GM23338 (cell line): Measurements from ENCODE around the gene PRDM10. TPM values are rescaled to one million over a fixed set of nuclear protein-coding genes. Genes with fewer than 3 reads are reported as not detected.

ENCODE experiments used
- ATAC-seq: fragments of 200-7000 bp; cut with Tn5 transposase; 3 replicates; pipeline ENCODE4 v1.9.1; 2020
- DNase-seq: peaks from one replicate; pipeline ENCODE4 v3.0.0-alpha.2; 2015; ENCODE audit warnings: low spot score
- H2AFZ ChIP-seq: fragments of 200-600 bp; sonication (generic); 2 replicates; pipeline ENCODE4 v1.8.0; 2016; ENCODE audit warnings: antibody characterized with exemption, mild to moderate bottlenecking, moderate library complexity
- H3F3A ChIP-seq: fragments of 200-600 bp; sonication (generic); replicated peaks from 2 replicates; pipeline ENCODE4 v1.8.0; 2017; ENCODE audit warnings: antibody characterized with exemption, mixed run types, low read depth
- H3K27ac ChIP-seq: fragments of 200-600 bp; sonication (generic); 2 replicates; pipeline ENCODE4 v1.6.1; 2016; ENCODE audit warnings: low read depth
- H3K27me3 ChIP-seq: fragments of 200-600 bp; sonication (generic); 2 replicates; pipeline ENCODE4 v1.8.0; 2016; ENCODE audit warnings: mild to moderate bottlenecking, mixed run types, moderate library complexity; ENCODE audit not compliant: insufficient read depth
- H3K36me3 ChIP-seq: fragments of 200-600 bp; sonication (generic); 2 replicates; pipeline ENCODE4 v1.8.0; 2016; ENCODE audit warnings: mild to moderate bottlenecking; ENCODE audit not compliant: insufficient read depth
- H3K4me1 ChIP-seq: fragments of 200-600 bp; sonication (generic); 2 replicates; pipeline ENCODE4 v1.8.0; 2016; ENCODE audit warnings: mild to moderate bottlenecking, moderate library complexity; ENCODE audit not compliant: insufficient read depth
- H3K4me2 ChIP-seq: fragments of 200-600 bp; sonication (generic); 2 replicates; pipeline ENCODE4 v1.7.1; 2017; ENCODE audit warnings: mixed run types
- H3K4me3 ChIP-seq: fragments of 200-600 bp; sonication (generic); 2 replicates; pipeline ENCODE4 v1.6.1; 2016; ENCODE audit warnings: mixed run types
- H3K79me2 ChIP-seq: fragments of 200-600 bp; sonication (generic); replicated peaks from 2 replicates; pipeline ENCODE4 v1.8.0; 2017; ENCODE audit warnings: mild to moderate bottlenecking; ENCODE audit not compliant: insufficient read depth
- H3K9me2 ChIP-seq: fragments of 200-600 bp; sonication (generic); 2 replicates; pipeline ENCODE4 v1.8.0; 2017; ENCODE audit not compliant: insufficient read depth
- H4K20me1 ChIP-seq: fragments of 200-600 bp; sonication (generic); replicated peaks from 2 replicates; pipeline ENCODE4 v1.8.0; 2017; ENCODE audit warnings: mild to moderate bottlenecking; ENCODE audit not compliant: insufficient read depth
- H3K27ac Mint-ChIP-seq: 2 replicates; pipeline ENCODE4 v1.8.0; 2020; ENCODE audit warnings: inconsistent platforms, mild to moderate bottlenecking, moderate library complexity, mixed read lengths
- H3K27me3 Mint-ChIP-seq: 3 replicates; pipeline ENCODE4 v1.8.0; 2022; ENCODE audit warnings: low read depth, mild to moderate bottlenecking, moderate library complexity, mixed read lengths, inconsistent platforms; ENCODE audit not compliant: insufficient read depth, poor library complexity
- H3K36me3 Mint-ChIP-seq: 3 replicates; pipeline ENCODE4 v1.8.0; 2021; ENCODE audit warnings: low read depth, mild to moderate bottlenecking, inconsistent platforms, moderate library complexity, mixed read lengths
- H3K4me1 Mint-ChIP-seq: 3 replicates; pipeline ENCODE4 v1.8.0; 2020; ENCODE audit warnings: mild to moderate bottlenecking, inconsistent platforms, mixed read lengths
- H3K4me3 Mint-ChIP-seq: 3 replicates; pipeline ENCODE4 v1.8.0; 2021; ENCODE audit warnings: moderate library complexity, mild to moderate bottlenecking, inconsistent platforms, mixed read lengths
- H3K9me3 Mint-ChIP-seq: 3 replicates; pipeline ENCODE4 v1.8.0; 2020; ENCODE audit warnings: moderate library complexity, mild to moderate bottlenecking, inconsistent platforms, mixed read lengths
- CREB1 ChIP-seq: fragments of 250-450 bp; sonication (Bioruptor Pico); IDR thresholded peaks from 2 replicates; pipeline ENCODE4 v1.5.0; 2020; ENCODE audit warnings: low read depth, mild to moderate bottlenecking, moderate library complexity
- CTCF ChIP-seq, 2 experiments: fragments of 200-600 bp in 1 of 2; sonication (generic) in 1 of 2; conservative IDR thresholded peaks; 2 replicates each; pipeline versions ENCODE4 v1.5.1 to v1.6.1; 2016 to 2017; ENCODE audit warnings: antibody characterized with exemption in 2 of 2, low read depth in 2 of 2, mild to moderate bottlenecking in 2 of 2, moderate library complexity in 1 of 2
- ETS1 ChIP-seq: IDR thresholded peaks from 2 replicates; pipeline ENCODE4 v1.6.1; 2016; ENCODE audit warnings: antibody characterized with exemption
- EZH2 ChIP-seq: fragments of 200-600 bp; sonication (generic); IDR thresholded peaks from one replicate; pipeline ENCODE4 v1.8.0; 2017; ENCODE audit warnings: antibody characterized with exemption, mild to moderate bottlenecking, low read depth; ENCODE audit not compliant: unreplicated experiment
- EZH2phosphoT487 ChIP-seq: fragments of 200-600 bp; sonication (generic); IDR thresholded peaks from one replicate; pipeline ENCODE4 v1.8.1; 2018; ENCODE audit warnings: antibody characterized with exemption; ENCODE audit not compliant: unreplicated experiment
- JUNB ChIP-seq: IDR thresholded peaks from one replicate; pipeline ENCODE4 v1.6.1; 2016; ENCODE audit warnings: antibody characterized with exemption; ENCODE audit not compliant: unreplicated experiment
- NANOG ChIP-seq: IDR thresholded peaks from 2 replicates; pipeline ENCODE4 v1.6.1; 2016; ENCODE audit warnings: antibody characterized with exemption, borderline replicate concordance
- POLR2AphosphoS5 ChIP-seq: IDR thresholded peaks from 2 replicates; pipeline ENCODE4 v1.6.1; 2016; ENCODE audit warnings: antibody characterized with exemption, low read depth
- REST ChIP-seq: IDR thresholded peaks from one replicate; pipeline ENCODE4 v1.6.1; 2018; ENCODE audit warnings: antibody characterized with exemption; ENCODE audit not compliant: unreplicated experiment
- STAT1 ChIP-seq: IDR thresholded peaks from one replicate; pipeline ENCODE4 v1.6.1; 2016; ENCODE audit warnings: antibody characterized with exemption; ENCODE audit not compliant: unreplicated experiment
- ZNF114 ChIP-seq: fragments of 250-450 bp; sonication (Bioruptor Pico); IDR thresholded peaks from 2 replicates; pipeline ENCODE4 v1.5.0; 2020; ENCODE audit warnings: mild to moderate bottlenecking, moderate library complexity
- ZNF331 ChIP-seq: fragments of 250-450 bp; sonication (Bioruptor Pico); IDR thresholded peaks from 2 replicates; pipeline ENCODE4 v1.5.0; 2020; ENCODE audit warnings: low read depth, mild to moderate bottlenecking, moderate library complexity
- ZNF462 ChIP-seq: fragments of 250-450 bp; sonication (Bioruptor Pico); IDR thresholded peaks from 2 replicates; pipeline ENCODE4 v1.5.0; 2020; ENCODE audit warnings: mild to moderate bottlenecking, moderate library complexity
- polyA plus RNA-seq: library from polyadenylated mRNA; unstranded; fragments of >200 nt; fragmentation: Nextera tagmentation; extraction: Ambion mirVana; gene quantifications from 2 replicates; pipeline ENCODE4 v1.2.1, GENCODE V29; 2016
- total RNA-seq: library from RNA; depleted of rRNA; stranded (reverse); fragments of >200 nt; shearing (Covaris generic); gene quantifications from 2 replicates; pipeline ENCODE4 v1.2.3, GENCODE V29; 2014

Gene PRDM10
- total and polyA plus RNA-seq, 2 experiments from 2014 or later, result 5.2 to 14.9 TPM

GRCh38 chr11:129933262-129933661 lies 69.4 kb downstream of the PRDM10 start:
- H3K27me3 Mint-ChIP-seq, result peaks cover 2% of the 10 kb centered on the region
- no peak overlapping the region for H2AFZ ChIP-seq
- no peaks in the 10 kb centered on the region for H3K9me3 Mint-ChIP-seq
- TF ChIP-seq ZNF462 (CRISPR knock-in tag), result no peak
- TF ChIP-seq EZH2phosphoT487, result no peak
- TF ChIP-seq POLR2AphosphoS5, result no peak
- no peak for TF ChIP-seq REST
- TF ChIP-seq JUNB, result no peak
- no peak for TF ChIP-seq ZNF331 (CRISPR knock-in tag)
- TF ChIP-seq CREB1 (CRISPR knock-in tag), result no peak
- TF ChIP-seq STAT1, result no peak
- TF ChIP-seq ZNF114 (CRISPR knock-in tag), result no peak
- TF ChIP-seq EZH2, result no peak
- TF ChIP-seq CTCF (conservative IDR thresholded peaks at IDR 0.05; ENCODE audit: low read depth in 2 of 2), result no peak
- TF ChIP-seq NANOG, result no peak
- no peak for TF ChIP-seq ETS1
- ATAC-seq, result no peak
- H3K4me3 Mint-ChIP-seq, result no peak overlapping the region
- H3F3A ChIP-seq, result no peaks in the 10 kb centered on the region
- H3K79me2 ChIP-seq, result no peaks in the 10 kb centered on the region
- H3K36me3 ChIP-seq, result peaks cover 10% of the 10 kb centered on the region; the same call in 1 of the 2 replicates
- peaks cover 37% of the 10 kb centered on the region for H3K4me1 Mint-ChIP-seq
- H3K4me1 ChIP-seq, result peaks cover 17% of the 10 kb centered on the region
- H3K27ac ChIP-seq, result no peak overlapping the region
- no peak for DNase-seq
- no peak overlapping the region for H3K4me2 ChIP-seq
- no peaks in the 10 kb centered on the region for H4K20me1 ChIP-seq
- H3K27ac Mint-ChIP-seq, result no peak overlapping the region
- H3K9me2 ChIP-seq, result peaks cover under 1% of the 10 kb centered on the region; the same call in 1 of the 2 replicates
- H3K27me3 ChIP-seq, result no peaks in the 10 kb centered on the region
- peaks cover 39% of the 10 kb centered on the region for H3K36me3 Mint-ChIP-seq
- no peak overlapping the region for H3K4me3 ChIP-seq
